ENCODE results near the gene C2CD2. TPM values are rescaled to one million over a fixed set of nuclear protein-coding genes. Genes with fewer than 3 reads are reported as not detected.

C2CD2 gene
- total and polyA plus RNA-seq, 2 of the 8 experiments (the other 6 are each of a cell fraction or from before 2014, with no cell fraction given) = 10.4 to 13.0 TPM

- Histone ChIP-seq H2BK12ac (ENCODE audit: low read depth, low read length) (0 out of 2 replicates have a peak overlapping the region, but pooled peaks have one; percentile 17), H2AK5ac (ENCODE audit: low read depth, low read length) (no peak overlapping the region), H2BK20ac (ENCODE audit: low read length) (no peak overlapping the region), H4K8ac (ENCODE audit: extremely low read depth, insufficient read depth, low read length) (no peak overlapping the region), H3K79me1 (ENCODE audit: low read depth, low read length) (no peaks in the 10 kb centered on the region; the same call in 1 of the 2 replicates), H4K20me1 (replicated peaks in 1 of 2; ENCODE audit: control insufficient read depth in 1 of 2, insufficient read depth in 2 of 2, low read length in 2 of 2) (no peaks in the 10 kb centered on the region), H2AFZ (ENCODE audit: low read length) (no peak overlapping the region), H3K27ac (ENCODE audit: low read depth, low read length) (no peak overlapping the region), H3K56ac (replicated peaks; ENCODE audit: insufficient read length, low read depth, low read length) (no peak overlapping the region), H2BK15ac (ENCODE audit: low read length) (no peak overlapping the region), H3K4me3 (ENCODE audit: extremely low read depth in 1 of 4, insufficient read depth in 2 of 4, low read depth in 3 of 4, low read length in 4 of 4) (no peak overlapping the region), H2BK120ac (replicated peaks; ENCODE audit: low read depth, low read length) (no peak overlapping the region), H3K4me1 (replicated peaks in 1 of 4; ENCODE audit: control insufficient read depth in 3 of 4, insufficient read depth in 4 of 4, low read length in 3 of 4) (peaks cover 6 to 22% (median 12%) of the 10 kb centered on the region in 4 experiments), H3K9ac (replicated peaks in 1 of 4; ENCODE audit: extremely low read depth in 1 of 4, low read depth in 3 of 4, low read length in 3 of 4) (no peak overlapping the region), H3K14ac (ENCODE audit: insufficient read length) (no peak overlapping the region), H4K5ac (ENCODE audit: insufficient read length, low read depth, low read length) (no peak overlapping the region), H3K9me3 (ENCODE audit: insufficient read depth in 2 of 2, low read depth in 1 of 2, low read length in 1 of 2) (no peaks in the 10 kb centered on the region), H3K27me3 (replicated peaks in 1 of 4; ENCODE audit: control insufficient read depth in 3 of 4, extremely low read depth in 1 of 4, insufficient read depth in 3 of 4, low read length in 3 of 4) (no peaks in the 10 kb centered on the region), H2BK5ac (ENCODE audit: low read depth, low read length) (no peak overlapping the region), H4K91ac (replicated peaks; ENCODE audit: insufficient read length, low read length) (no peak overlapping the region), H3K79me2 (ENCODE audit: control insufficient read depth in 1 of 2, insufficient read depth in 2 of 2, low read length in 2 of 2) (no peaks in the 10 kb centered on the region), H3K4me2 (ENCODE audit: insufficient read depth in 1 of 2, low read depth in 2 of 2, low read length in 2 of 2) (no peak overlapping the region), H3K23ac (ENCODE audit: insufficient read length) (no peak overlapping the region), H3K36me3 (ENCODE audit: control insufficient read depth in 2 of 4, insufficient read depth in 4 of 4, low read length in 3 of 4) (no peaks in the 10 kb centered on the region), H3K18ac (ENCODE audit: extremely low read depth, low read length) (no peak overlapping the region), H3K4ac (replicated peaks; ENCODE audit: insufficient read length, low read depth, low read length) (no peak overlapping the region), H3K23me2 (ENCODE audit: low read depth, low read length) (no peaks in the 10 kb centered on the region)
- DNase-seq (ENCODE audit: low read depth in 1 of 2, low spot score in 2 of 2) (no peak), FAIRE-seq (no peak)
- WGBS, 2 experiments (ENCODE audit: extremely low coverage in 1 of 2, insufficient coverage in 1 of 2, insufficient read length in 1 of 2, insufficient replicate concordance in 2 of 2, low coverage in 1 of 2, low lambda C conversion rate in 2 of 2, missing lambda C conversion rate in 1 of 2) = 80% methylated on average over 10 of the region's 10 CpGs; no CpG with 5 or more reads in 1 of the 2 experiments
- ChIA-PET POLR2A (ENCODE audit: partially characterized antibody) (interaction anchor here (0.6 to 1.2 kb wide), 2 partner anchors 12 to 16 kb away, joined by 3 read pairs; no protein-coding TSS in a partner anchor), CTCF (ENCODE audit: partially characterized antibody) (interaction anchor here (0.5 to 1.2 kb wide), 5 partner anchors 17 to 795 kb away, joined by 3 to 5 read pairs (median 4); no protein-coding TSS in a partner anchor)
- TF ChIP-seq SUZ12 (IDR thresholded peaks at IDR 0.05; ENCODE audit: low read length) (no peak), KDM4A (IDR thresholded peaks at IDR 0.05; ENCODE audit: low read depth, low read length, severe bottlenecking) (no peak), KDM5A (IDR thresholded peaks at IDR 0.05; ENCODE audit: low read length) (no peak), TBP (IDR thresholded peaks at IDR 0.05; ENCODE audit: low read depth, low read length) (no peak), SAP30 (IDR thresholded peaks at IDR 0.05; ENCODE audit: insufficient read depth, insufficient replicate concordance, low read length) (no peak), CHD2 (IDR thresholded peaks at IDR 0.05; ENCODE audit: low read length) (no peak), YY1 (IDR thresholded peaks at IDR 0.05; ENCODE audit: low read depth, low read length) (no peak), PHF8 (conservative IDR thresholded peaks at IDR 0.05; ENCODE audit: low read depth, low read length) (no peak), RBBP5 (IDR thresholded peaks at IDR 0.05; ENCODE audit: borderline replicate concordance, low read depth, low read length) (no peak), SIN3A (conservative IDR thresholded peaks at IDR 0.05 in 1 of 2, IDR thresholded peaks at IDR 0.05 in 1 of 2; ENCODE audit: low read depth in 1 of 2, low read length in 2 of 2) (no peak), TCF12 (IDR thresholded peaks at IDR 0.05; ENCODE audit: low read depth, low read length) (no peak), RNF2 (IDR thresholded peaks at IDR 0.05; ENCODE audit: borderline replicate concordance, low read depth, low read length, missing control alignments, poor library complexity, severe bottlenecking) (no peak)
Observed at GRCh38 chr21:41928621-41929220, 25.1 kb downstream of the C2CD2 start.
